AG09319 (cell line): ENCODE measurements around the gene CFAP97.
"Not testable (repeated sequence)": the region's sequence is repeated elsewhere in the genome, so short reads cannot be mapped to it uniquely, and the experiment has no call there.

Experiments
- DNase-seq: peaks from one replicate; pipeline ENCODE4 v3.0.0-alpha.2; 2010; ENCODE audit warnings: low read depth; ENCODE audit errors: extremely low read depth
- TF ChIP-seq, protein P1 (sequence below): IDR thresholded peaks from 2 replicates; pipeline ENCODE4 v1.5.1; 2011; ENCODE audit warnings: low read depth, mild to moderate bottlenecking, inconsistent platforms, low read length, moderate library complexity

The CFAP97 gene

GRCh38 chr4:185122681-185123345 is 81.0 kb downstream of the CFAP97 start:
- no peak for DNase-seq
- TF ChIP-seq, protein P1, sequence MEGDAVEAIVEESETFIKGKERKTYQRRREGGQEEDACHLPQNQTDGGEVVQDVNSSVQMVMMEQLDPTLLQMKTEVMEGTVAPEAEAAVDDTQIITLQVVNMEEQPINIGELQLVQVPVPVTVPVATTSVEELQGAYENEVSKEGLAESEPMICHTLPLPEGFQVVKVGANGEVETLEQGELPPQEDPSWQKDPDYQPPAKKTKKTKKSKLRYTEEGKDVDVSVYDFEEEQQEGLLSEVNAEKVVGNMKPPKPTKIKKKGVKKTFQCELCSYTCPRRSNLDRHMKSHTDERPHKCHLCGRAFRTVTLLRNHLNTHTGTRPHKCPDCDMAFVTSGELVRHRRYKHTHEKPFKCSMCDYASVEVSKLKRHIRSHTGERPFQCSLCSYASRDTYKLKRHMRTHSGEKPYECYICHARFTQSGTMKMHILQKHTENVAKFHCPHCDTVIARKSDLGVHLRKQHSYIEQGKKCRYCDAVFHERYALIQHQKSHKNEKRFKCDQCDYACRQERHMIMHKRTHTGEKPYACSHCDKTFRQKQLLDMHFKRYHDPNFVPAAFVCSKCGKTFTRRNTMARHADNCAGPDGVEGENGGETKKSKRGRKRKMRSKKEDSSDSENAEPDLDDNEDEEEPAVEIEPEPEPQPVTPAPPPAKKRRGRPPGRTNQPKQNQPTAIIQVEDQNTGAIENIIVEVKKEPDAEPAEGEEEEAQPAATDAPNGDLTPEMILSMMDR = no peak

GRCh38 chr4:185120631-185120946 is 83.2 kb downstream of the CFAP97 start:
- TF ChIP-seq, protein P1 = no peak
- no peak for DNase-seq

- TF ChIP-seq, protein P1 = no peak
- DNase-seq = no peak
Observed at GRCh38 chr4:185119927-185120630, 83.7 kb downstream of the CFAP97 start.

- DNase-seq = not testable (repeated sequence)
Observed at GRCh38 chr4:185119467-185119866, 84.3 kb downstream of the CFAP97 start.

DNA sequence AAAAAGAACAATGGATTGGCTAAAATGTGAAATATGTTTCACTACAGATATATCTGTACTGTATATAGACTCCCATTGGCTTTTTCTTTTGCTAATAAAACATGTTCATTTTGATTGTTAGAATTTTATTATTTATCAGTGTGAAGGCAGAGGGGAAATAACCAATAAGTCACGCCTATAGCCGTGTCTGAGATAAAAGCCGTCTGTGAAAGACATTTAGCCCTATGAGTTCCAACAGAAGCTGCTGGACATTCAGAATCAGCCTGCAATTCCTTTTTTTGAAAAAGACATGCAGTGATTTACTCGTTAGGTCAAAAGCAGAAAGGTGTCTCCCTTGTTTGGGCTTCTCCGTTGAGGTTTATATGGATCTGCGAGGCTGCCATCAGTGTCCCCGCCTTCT is 84.9 kb downstream of the CFAP97 start:
- TF ChIP-seq, protein P1 = no peak
- no peak for DNase-seq

GRCh38 chr4:185117300-185117934 is 86.4 kb downstream of the CFAP97 start:
- TF ChIP-seq, protein P1 = no peak
- no peak for DNase-seq

DNA sequence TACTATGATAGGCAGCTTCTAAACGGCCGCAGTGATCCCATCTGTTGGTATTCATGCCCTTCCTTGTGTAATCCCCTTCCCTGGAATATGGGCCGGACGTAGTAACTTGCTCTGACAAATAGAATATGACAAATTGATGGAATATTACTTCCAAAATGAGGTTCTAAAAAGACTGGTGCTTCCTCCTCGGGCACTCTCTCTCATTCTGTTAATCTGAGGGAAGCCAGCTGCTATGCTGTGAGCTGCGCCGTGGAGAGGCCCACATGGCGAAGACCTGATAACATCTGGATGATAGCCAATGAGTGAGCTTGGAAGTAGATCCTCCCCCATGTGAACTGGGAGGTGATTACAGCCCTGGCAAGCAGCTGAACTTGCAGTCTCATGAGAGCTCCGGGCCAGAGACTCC is 88.0 kb downstream of the CFAP97 start:
- peak; percentile 52 for DNase-seq
- TF ChIP-seq, protein P1 = no peak
